ENCODE results near the gene TAC3.

DNA sequence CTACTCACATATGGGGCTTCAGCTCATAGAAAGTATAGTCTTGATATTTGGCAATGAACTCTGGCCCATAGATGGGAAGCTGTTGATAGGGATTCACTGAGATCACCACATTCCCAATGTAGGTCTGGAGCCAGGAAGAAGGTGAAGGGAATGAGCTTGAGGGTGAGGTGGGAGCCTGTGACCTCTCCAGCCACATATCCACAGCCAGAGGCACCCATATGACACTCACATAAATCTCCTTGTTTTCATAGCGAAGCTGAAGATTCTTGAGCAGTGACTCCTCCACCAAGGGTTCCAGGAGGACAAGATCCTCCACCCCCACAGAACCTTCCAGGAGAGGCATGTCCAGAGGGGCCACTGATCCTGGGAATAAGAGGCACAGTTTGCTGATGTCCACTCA, 31.7 kb upstream of the TAC3 start:
- TF ChIP-seq, protein P1, sequence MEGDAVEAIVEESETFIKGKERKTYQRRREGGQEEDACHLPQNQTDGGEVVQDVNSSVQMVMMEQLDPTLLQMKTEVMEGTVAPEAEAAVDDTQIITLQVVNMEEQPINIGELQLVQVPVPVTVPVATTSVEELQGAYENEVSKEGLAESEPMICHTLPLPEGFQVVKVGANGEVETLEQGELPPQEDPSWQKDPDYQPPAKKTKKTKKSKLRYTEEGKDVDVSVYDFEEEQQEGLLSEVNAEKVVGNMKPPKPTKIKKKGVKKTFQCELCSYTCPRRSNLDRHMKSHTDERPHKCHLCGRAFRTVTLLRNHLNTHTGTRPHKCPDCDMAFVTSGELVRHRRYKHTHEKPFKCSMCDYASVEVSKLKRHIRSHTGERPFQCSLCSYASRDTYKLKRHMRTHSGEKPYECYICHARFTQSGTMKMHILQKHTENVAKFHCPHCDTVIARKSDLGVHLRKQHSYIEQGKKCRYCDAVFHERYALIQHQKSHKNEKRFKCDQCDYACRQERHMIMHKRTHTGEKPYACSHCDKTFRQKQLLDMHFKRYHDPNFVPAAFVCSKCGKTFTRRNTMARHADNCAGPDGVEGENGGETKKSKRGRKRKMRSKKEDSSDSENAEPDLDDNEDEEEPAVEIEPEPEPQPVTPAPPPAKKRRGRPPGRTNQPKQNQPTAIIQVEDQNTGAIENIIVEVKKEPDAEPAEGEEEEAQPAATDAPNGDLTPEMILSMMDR (conservative IDR thresholded peaks at IDR 0.05; ENCODE audit: low read depth, low read length), result no peak
- no peak for TF ChIP-seq NFE2L2 (IDR thresholded peaks at IDR 0.05; ENCODE audit: low read depth, low read length)
